WI38 (cell line): Measurements from ENCODE around the gene SARS2.

Experiments
- H3K4me3 ChIP-seq: 2 replicates; pipeline ENCODE4 v1.5.1; 2011; ENCODE audit warnings: low read depth, mild to moderate bottlenecking, control low read depth, low read length
- TF ChIP-seq, protein P1 (sequence below): IDR thresholded peaks from 2 replicates; pipeline ENCODE4 v1.5.1; 2012; ENCODE audit warnings: low read depth, mild to moderate bottlenecking, control low read depth, low read length

The SARS2 gene

DNA sequence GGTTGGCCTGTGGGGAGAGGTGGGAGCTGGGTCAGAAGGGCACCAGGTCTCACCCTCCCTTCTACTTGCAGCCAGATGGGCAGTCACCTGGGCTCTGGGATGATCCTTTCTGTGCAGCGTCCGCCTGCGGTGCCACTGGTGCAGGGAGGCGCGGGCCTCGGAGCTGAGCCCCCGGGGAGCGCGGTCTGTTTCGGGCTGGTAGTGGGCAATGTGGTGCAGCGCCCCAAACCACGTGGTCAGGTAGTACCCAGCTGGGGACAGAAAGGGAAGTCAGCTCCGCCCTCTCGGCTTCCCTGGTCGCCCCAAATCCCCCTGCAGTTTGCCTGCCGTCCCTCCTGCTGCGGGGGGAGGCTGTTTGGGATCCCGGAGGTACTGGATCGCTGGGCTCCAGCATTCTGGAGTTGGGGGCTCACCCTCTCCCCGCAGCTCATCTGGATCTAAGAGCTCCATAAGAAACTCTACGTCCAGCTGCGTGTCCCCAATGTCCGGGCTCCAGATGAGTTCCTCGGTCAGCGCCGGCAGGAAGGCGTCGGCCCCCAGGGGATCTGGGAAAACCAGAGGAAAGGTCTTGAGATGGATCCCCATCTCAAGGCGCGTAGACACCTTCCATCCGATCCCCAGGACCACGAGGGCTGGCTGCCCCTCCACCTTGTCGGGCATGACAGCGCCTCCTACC is 61.3 kb downstream of the SARS2 start:
- TF ChIP-seq, protein P1, sequence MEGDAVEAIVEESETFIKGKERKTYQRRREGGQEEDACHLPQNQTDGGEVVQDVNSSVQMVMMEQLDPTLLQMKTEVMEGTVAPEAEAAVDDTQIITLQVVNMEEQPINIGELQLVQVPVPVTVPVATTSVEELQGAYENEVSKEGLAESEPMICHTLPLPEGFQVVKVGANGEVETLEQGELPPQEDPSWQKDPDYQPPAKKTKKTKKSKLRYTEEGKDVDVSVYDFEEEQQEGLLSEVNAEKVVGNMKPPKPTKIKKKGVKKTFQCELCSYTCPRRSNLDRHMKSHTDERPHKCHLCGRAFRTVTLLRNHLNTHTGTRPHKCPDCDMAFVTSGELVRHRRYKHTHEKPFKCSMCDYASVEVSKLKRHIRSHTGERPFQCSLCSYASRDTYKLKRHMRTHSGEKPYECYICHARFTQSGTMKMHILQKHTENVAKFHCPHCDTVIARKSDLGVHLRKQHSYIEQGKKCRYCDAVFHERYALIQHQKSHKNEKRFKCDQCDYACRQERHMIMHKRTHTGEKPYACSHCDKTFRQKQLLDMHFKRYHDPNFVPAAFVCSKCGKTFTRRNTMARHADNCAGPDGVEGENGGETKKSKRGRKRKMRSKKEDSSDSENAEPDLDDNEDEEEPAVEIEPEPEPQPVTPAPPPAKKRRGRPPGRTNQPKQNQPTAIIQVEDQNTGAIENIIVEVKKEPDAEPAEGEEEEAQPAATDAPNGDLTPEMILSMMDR: no peak
- H3K4me3 ChIP-seq: peak overlapping the region; percentile 41

DNA sequence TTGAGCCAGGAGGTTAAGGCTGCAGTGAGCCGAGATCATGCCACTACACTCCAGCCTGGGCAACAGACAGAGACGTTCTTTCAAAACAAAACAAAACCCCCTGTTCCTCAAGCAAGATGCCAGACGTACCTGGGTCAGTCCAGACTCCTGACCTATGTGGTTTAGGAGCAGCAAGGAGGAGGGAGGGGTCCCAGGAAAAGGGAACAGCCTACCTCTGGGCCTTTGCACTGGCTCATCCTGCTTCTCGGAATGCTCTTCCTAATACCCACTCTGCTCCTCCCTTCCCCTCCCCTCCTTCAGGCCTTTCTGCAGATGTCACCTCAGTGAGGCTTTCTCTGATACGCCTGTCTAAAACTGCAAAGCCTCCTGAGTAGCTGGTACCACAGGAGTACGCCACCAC is 62.0 kb downstream of the SARS2 start:
- TF ChIP-seq, protein P1: no peak
- no peak overlapping the region for H3K4me3 ChIP-seq

DNA sequence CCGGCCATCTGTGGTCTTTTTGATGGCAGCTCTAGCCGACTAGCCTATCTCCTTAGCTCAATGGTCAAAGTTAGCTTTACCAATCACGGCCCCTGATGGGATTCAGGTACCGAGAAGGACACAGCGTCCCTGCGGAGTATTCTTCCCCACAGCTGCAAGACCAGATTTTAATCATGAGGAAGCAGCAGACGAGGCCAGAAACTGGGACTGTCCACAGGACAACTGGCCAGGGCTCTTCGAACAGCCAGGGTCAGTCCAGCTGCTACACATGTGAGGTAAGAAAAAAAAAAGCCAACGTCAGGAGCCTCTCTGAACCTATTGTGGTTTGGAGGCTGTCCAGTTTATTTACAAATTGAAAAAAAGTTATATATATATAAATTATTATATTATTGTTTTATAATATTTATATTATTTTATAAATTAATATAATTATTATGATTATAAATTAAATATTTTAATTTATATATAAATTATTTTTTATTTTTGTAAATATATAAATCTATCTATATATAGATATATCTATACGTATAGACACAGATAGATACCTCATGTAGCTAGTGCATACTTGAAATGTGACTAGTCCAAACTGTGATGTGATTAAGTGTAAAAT is 63.3 kb downstream of the SARS2 start:
- TF ChIP-seq, protein P1: no peak
- no peak overlapping the region for H3K4me3 ChIP-seq
